PC-3 (cell line): Measurements from ENCODE around the gene LIPC. TPM values are rescaled to one million over a fixed set of nuclear protein-coding genes. Genes with fewer than 3 reads are reported as not detected.

Source experiments
- ATAC-seq: fragments of 200-7000 bp; cut with Tn5 transposase; 2 replicates; pipeline ENCODE4 v1.9.1; 2020; ENCODE audit warnings: mild to moderate bottlenecking, moderate library complexity
- BruUV-seq: library from RNA; stranded (reverse); fragments of 400-500 nt; replicated peaks from 2 replicates; lab custom pipeline; 2021; lab: Mats Ljungman, UMichigan
- CTCF ChIA-PET: fragments of 300-600 bp; sonication (Branson Sonifier 250); formaldehyde crosslinking; loops from one replicate; lab custom pipeline; 2022; ENCODE audit warnings: antibody characterized with exemption; lab: Charles Lee
- POLR2A ChIA-PET: fragments of 300-600 bp; sonication (Branson Sonifier 250); formaldehyde crosslinking; loops from one replicate; lab custom pipeline; 2022; ENCODE audit warnings: antibody characterized with exemption; ENCODE audit not compliant: unreplicated experiment; lab: Charles Lee
- DNase-seq: peaks from one replicate; pipeline ENCODE4 v3.0.0-alpha.2; 2015
- H2AFZ ChIP-seq: fragments of 300-600 bp; sonication (generic); 2 replicates; pipeline ENCODE4 v1.6.0; 2016; ENCODE audit warnings: antibody characterized with exemption, low read length
- H3F3A ChIP-seq: fragments of 300-600 bp; sonication (generic); one replicate; pipeline ENCODE4 v1.6.0; 2017; ENCODE audit warnings: antibody characterized with exemption, low read length, control low read depth, mild to moderate bottlenecking; ENCODE audit not compliant: unreplicated experiment
- H3K27ac ChIP-seq: fragments of 300-600 bp; sonication (generic); 2 replicates; pipeline ENCODE4 v1.5.1; 2016; ENCODE audit warnings: mild to moderate bottlenecking, low read length
- H3K27me3 ChIP-seq: fragments of 300-600 bp; sonication (generic); 2 replicates; pipeline ENCODE4 v1.6.1; 2016; ENCODE audit warnings: low read length, mixed read lengths
- H3K36me3 ChIP-seq: fragments of 300-600 bp; sonication (generic); 2 replicates; pipeline ENCODE4 v1.6.1; 2016; ENCODE audit warnings: low read depth, mixed run types, low read length, mixed read lengths
- H3K4me1 ChIP-seq: fragments of 300-600 bp; sonication (generic); 2 replicates; pipeline ENCODE4 v1.5.1; 2016; ENCODE audit warnings: low read length; ENCODE audit not compliant: insufficient read depth
- H3K4me2 ChIP-seq: fragments of 300-600 bp; sonication (generic); 2 replicates; pipeline ENCODE4 v1.6.0; 2016; ENCODE audit warnings: low read length
- H3K4me3 ChIP-seq: fragments of 300-600 bp; sonication (generic); 2 replicates; pipeline ENCODE4 v1.5.1; 2016; ENCODE audit warnings: mild to moderate bottlenecking, low read length, mixed read lengths
- H3K79me2 ChIP-seq: fragments of 300-600 bp; sonication (generic); 2 replicates; pipeline ENCODE4 v1.6.1; 2017; ENCODE audit warnings: low read length, mixed read lengths
- H3K9ac ChIP-seq: fragments of 300-600 bp; sonication (generic); 2 replicates; pipeline ENCODE4 v1.6.0; 2016; ENCODE audit warnings: mild to moderate bottlenecking, low read length
- H3K9me2 ChIP-seq: fragments of 300-600 bp; sonication (generic); replicated peaks from 2 replicates; pipeline ENCODE4 v1.6.1; 2016; ENCODE audit warnings: mixed run types, low read length, mixed read lengths
- H3K9me3 ChIP-seq: fragments of 300-600 bp; sonication (generic); 2 replicates; pipeline ENCODE4 v1.6.1; 2016; ENCODE audit warnings: low read length, mixed read lengths
- H4K20me1 ChIP-seq: fragments of 300-600 bp; sonication (generic); 2 replicates; pipeline ENCODE4 v1.6.1; 2016; ENCODE audit warnings: low read length, mixed read lengths
- EZH2 ChIP-seq: fragments of 300-600 bp; sonication (generic); IDR thresholded peaks from one replicate; pipeline ENCODE4 v1.6.1; 2017; ENCODE audit warnings: antibody characterized with exemption, mild to moderate bottlenecking, low read length; ENCODE audit not compliant: unreplicated experiment
- EZH2phosphoT487 ChIP-seq: fragments of 300-600 bp; sonication (generic); IDR thresholded peaks from 2 replicates; pipeline ENCODE4 v1.6.1; 2018; ENCODE audit warnings: mild to moderate bottlenecking, antibody characterized with exemption, low read length, borderline replicate concordance
- intact Hi-C: fragments of 100-400 bp; cut with micrococcal nuclease; formaldehyde crosslinking; loops from 2 replicates; pipeline ENCODE4 v1.9.0; 2023
- total RNA-seq: library from RNA; depleted of rRNA; stranded (reverse); fragments of >200 nt; gene quantifications from 2 replicates; pipeline ENCODE4 v1.2.3, GENCODE V29; 2014
- TF ChIP-seq, protein P1 (sequence below): fragments of 300-600 bp; sonication (generic); conservative IDR thresholded peaks from 2 replicates; pipeline ENCODE4 v1.5.1; 2017; ENCODE audit warnings: antibody characterized with exemption, low read depth, mild to moderate bottlenecking, low read length

LIPC gene
- total RNA-seq, 1 experiment from 2014 or later = not detected

DNA sequence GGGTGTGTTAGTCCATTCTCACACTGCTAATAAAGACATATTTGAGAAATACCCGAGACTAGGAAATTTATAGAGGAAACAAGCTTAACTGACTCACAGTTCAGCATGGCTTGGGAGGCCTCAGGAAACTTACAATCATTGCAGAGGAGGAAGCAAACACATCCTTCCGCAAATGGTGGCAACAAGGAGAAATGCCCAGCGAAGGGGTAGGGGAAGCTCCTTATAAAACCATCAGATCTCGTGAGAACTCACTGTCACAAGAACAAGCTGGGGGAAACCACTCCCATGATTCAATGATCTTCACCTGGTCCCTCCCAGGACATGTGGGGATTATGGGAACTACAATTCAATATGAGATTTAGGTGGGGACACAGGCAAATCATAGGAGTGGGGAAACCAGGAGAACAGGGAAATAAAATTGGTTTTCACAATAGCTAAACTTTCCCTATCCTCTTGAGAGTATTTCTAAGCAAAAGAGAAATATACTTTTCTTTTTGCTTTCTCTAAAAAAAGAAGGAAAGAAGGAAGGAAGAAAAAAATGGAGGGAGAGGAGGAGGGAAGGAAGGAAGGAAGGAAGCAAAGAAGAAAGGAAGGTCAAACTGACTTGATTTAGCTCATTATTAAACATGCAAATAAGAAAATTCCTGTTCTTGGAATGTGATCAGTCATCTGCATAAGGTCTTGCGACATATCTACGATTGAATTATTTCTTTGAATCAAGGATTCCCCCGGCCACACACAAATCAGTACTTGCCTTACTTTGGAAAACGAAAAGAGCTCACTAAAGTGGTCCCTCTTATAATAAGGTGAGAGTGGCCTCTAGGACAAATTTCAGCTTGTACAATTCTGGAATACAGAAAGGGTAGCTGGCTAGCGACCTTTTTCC is 75.2 kb downstream of the LIPC start:
- TF ChIP-seq EZH2 = no peak
- no peak for TF ChIP-seq EZH2phosphoT487
- Histone ChIP-seq H3K9me3 (no peaks in the 10 kb centered on the region), H3F3A (no peaks in the 10 kb centered on the region), H2AFZ (no peak overlapping the region), H3K79me2 (no peaks in the 10 kb centered on the region), H3K4me2 (no peak overlapping the region), H3K9ac (no peak overlapping the region), H3K27me3 (no peaks in the 10 kb centered on the region), H3K4me1 (no peaks in the 10 kb centered on the region), H3K27ac (no peak overlapping the region), H3K4me3 (no peak overlapping the region), H3K9me2 (no peaks in the 10 kb centered on the region), H3K36me3 (no peaks in the 10 kb centered on the region), H4K20me1 (no peaks in the 10 kb centered on the region)
- intact Hi-C loops = no loop called here
- ChIA-PET CTCF (no interaction called here), POLR2A (no interaction called here)
- no peak for ATAC-seq
- BruUV-seq = no TSS peak
- DNase-seq = no peak

DNA sequence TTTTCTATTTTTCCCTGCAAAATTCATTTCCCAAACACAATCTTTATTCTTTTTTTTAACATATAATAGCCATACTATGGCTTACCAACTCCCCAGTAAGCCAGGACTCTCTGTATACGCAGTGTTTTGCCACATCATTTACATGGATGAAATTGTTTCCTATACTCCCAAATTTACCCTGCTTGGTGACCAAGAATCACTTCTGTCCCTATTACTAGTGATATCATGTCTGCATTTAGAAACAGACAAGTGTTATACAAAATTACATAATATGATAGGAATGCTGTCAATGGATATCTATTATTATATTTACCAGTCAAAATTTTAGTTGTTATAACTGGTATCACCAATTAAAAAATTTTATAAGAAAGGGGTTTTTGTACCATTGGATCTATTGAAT is 77.8 kb downstream of the LIPC start:
- Histone ChIP-seq H3K27me3 (no peaks in the 10 kb centered on the region), H3K9me2 (no peaks in the 10 kb centered on the region), H3K27ac (no peak overlapping the region), H3K4me1 (no peaks in the 10 kb centered on the region), H3K4me3 (no peak overlapping the region), H3K9ac (no peak overlapping the region), H3K36me3 (no peaks in the 10 kb centered on the region), H3K4me2 (no peak overlapping the region), H3K9me3 (no peaks in the 10 kb centered on the region), H3K79me2 (no peaks in the 10 kb centered on the region), H4K20me1 (no peaks in the 10 kb centered on the region), H2AFZ (no peak overlapping the region), H3F3A (no peaks in the 10 kb centered on the region)
- intact Hi-C loops = no loop called here
- DNase-seq (no peak), ATAC-seq (no peak)
- ChIA-PET POLR2A (interaction anchor here (0.6 kb wide), 1 partner anchor 29 kb away, joined by 6 read pairs; no protein-coding TSS in a partner anchor), CTCF (no interaction called here)
- TF ChIP-seq EZH2phosphoT487 (no peak), EZH2 (no peak)
- TF ChIP-seq, protein P1, sequence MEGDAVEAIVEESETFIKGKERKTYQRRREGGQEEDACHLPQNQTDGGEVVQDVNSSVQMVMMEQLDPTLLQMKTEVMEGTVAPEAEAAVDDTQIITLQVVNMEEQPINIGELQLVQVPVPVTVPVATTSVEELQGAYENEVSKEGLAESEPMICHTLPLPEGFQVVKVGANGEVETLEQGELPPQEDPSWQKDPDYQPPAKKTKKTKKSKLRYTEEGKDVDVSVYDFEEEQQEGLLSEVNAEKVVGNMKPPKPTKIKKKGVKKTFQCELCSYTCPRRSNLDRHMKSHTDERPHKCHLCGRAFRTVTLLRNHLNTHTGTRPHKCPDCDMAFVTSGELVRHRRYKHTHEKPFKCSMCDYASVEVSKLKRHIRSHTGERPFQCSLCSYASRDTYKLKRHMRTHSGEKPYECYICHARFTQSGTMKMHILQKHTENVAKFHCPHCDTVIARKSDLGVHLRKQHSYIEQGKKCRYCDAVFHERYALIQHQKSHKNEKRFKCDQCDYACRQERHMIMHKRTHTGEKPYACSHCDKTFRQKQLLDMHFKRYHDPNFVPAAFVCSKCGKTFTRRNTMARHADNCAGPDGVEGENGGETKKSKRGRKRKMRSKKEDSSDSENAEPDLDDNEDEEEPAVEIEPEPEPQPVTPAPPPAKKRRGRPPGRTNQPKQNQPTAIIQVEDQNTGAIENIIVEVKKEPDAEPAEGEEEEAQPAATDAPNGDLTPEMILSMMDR = no peak
- no TSS peak for BruUV-seq

DNA sequence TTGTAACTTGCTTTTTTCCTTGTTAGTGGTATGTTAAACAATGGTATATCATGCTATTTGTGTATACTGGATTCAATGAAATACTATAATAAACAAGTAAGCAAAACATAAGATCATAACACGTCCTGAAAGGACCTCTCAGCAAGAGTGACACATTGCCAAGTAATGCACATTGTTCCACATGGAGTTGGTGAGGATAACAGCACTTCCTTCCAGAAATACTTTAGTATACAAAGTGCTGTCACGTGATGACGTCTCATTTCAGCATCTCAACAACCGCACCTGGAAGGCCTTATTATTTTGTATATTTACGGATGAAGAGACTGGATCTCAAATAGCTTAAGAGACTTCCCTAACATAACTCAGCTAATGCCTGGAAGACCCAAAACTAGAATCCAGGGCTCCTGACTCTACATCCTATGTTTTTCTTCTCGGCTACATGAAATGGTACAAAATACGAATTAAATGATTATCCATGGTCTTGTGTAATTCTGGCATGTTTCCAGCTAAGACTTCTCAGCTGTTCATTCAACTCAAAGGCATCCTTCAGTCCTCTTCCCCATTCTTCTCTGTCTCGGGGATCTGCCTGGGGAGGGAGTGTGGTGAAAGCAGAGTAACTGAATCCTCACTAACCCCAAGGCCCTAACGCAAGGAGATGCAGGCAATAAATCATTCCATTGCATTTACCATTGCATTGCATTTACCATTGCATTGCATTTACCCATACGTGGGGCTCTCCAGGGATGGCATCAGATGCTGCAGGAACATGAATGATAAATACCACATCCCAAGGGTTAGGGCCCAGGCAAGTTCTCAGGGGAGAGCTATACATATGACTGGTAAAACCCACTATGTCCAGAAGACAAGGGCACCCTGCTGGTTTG is 79.2 kb downstream of the LIPC start:
- Histone ChIP-seq H3K27me3 (no peaks in the 10 kb centered on the region), H4K20me1 (no peaks in the 10 kb centered on the region), H2AFZ (no peak overlapping the region), H3K79me2 (no peaks in the 10 kb centered on the region), H3K9me2 (no peaks in the 10 kb centered on the region), H3K4me3 (no peak overlapping the region), H3K27ac (no peak overlapping the region), H3K36me3 (no peaks in the 10 kb centered on the region), H3K4me2 (no peak overlapping the region), H3K9ac (no peak overlapping the region), H3F3A (no peaks in the 10 kb centered on the region), H3K4me1 (no peaks in the 10 kb centered on the region), H3K9me3 (no peaks in the 10 kb centered on the region)
- POLR2A ChIA-PET = no interaction called here
- intact Hi-C loops = no loop called here
- no TSS peak for BruUV-seq
- no peak for ATAC-seq
- TF ChIP-seq, protein P1 = no peak
- TF ChIP-seq EZH2phosphoT487 (no peak), EZH2 (no peak)
- CTCF ChIA-PET = no interaction called here
- DNase-seq = peak; percentile 3
